ENCODE data around the gene BHLHE23.

Gene BHLHE23

DNA sequence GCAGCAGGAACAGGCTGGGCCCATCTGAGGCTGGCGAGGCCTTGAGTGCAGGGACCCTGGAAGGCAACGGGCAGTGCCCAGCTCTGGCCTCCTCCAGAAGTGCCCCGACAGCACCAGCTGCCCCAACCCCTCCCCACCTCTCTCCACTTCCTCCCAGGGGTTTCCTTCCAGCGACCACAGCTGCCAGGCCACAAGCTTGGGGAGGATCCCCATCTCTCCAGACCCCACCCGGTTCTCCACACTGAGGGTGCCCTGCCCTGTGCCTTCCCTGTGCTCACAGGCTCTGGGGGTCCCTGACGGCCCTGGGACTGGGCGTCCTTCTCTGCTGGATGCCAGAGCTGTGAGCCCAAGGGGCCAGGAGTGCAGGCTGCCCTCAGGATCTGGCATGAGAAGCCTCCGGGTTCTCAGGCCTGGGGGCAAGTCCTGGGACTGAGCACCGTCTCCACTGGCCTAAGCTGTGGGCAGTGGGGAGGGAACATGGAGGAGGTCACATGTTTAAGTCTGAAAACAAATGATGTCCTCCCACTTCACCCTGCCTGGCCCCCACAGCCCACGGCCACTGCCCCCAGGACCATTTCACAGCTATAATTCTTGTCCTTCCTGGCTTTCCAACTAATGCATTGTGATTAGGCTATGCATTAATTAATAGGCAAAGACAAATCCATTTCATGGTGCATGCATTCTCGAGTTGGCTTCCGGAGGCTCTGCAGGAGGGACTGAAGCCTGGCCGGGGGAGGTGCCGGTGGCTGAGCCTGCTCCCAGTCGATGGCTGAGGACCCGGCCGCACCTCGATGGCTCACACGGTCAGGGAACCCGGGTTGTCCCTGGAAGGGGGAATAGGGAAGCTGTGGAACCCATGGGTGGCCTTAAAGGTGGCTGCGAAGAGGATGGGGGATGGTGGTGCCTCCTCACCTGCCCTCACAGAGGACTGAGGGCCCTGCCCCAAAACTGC is 24.4 kb downstream of the BHLHE23 start:
- Histone ChIP-seq H3K27me3 (ENCODE audit: control insufficient read depth, insufficient read depth, low read length) (peaks cover 82% of the 10 kb centered on the region), H3K36me3 (ENCODE audit: insufficient read depth, low read length) (no peaks in the 10 kb centered on the region), H3K9me3 (replicated peaks; ENCODE audit: low read length) (no peaks in the 10 kb centered on the region), H3K9ac (ENCODE audit: low read depth, low read length) (no peak overlapping the region), H3K4me2 (ENCODE audit: low read length) (no peak overlapping the region), H3K4me1 (ENCODE audit: control insufficient read depth, insufficient read depth, low read length) (no peaks in the 10 kb centered on the region), H3K4me3 (ENCODE audit: low read length) (no peak overlapping the region)

DNA sequence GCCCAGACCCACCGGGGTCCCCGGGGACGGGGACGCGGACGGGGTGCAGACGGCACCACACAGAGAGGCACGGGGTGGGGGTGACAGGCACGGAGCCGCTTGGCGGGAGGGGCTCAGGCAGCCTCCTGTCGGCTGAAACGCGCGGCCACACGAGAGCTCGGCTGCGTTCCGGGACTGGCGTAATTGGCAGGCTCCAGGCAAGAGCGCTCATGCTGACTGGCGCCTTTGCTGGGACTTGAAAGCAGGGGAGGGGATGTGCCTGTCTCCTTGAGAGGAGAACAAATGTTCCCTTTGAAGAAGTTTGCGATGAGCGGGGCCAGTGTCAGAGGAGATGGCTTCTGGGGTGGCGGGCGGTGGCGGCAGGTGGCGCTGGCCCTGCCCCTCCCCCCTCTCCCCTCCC is 25.8 kb downstream of the BHLHE23 start:
- no peaks in the 10 kb centered on the region for H3K9me3 ChIP-seq (replicated peaks; ENCODE audit: low read length)
- no peak overlapping the region for H3K4me2 ChIP-seq (ENCODE audit: low read length)
- no peaks in the 10 kb centered on the region for H3K4me1 ChIP-seq (ENCODE audit: control insufficient read depth, insufficient read depth, low read length)
- H3K4me3 ChIP-seq (ENCODE audit: low read length): no peak overlapping the region
- no peaks in the 10 kb centered on the region for H3K36me3 ChIP-seq (ENCODE audit: insufficient read depth, low read length)
- H3K9ac ChIP-seq (ENCODE audit: low read depth, low read length): no peak overlapping the region
- H3K27me3 ChIP-seq (ENCODE audit: control insufficient read depth, insufficient read depth, low read length): peaks cover 75% of the 10 kb centered on the region

DNA sequence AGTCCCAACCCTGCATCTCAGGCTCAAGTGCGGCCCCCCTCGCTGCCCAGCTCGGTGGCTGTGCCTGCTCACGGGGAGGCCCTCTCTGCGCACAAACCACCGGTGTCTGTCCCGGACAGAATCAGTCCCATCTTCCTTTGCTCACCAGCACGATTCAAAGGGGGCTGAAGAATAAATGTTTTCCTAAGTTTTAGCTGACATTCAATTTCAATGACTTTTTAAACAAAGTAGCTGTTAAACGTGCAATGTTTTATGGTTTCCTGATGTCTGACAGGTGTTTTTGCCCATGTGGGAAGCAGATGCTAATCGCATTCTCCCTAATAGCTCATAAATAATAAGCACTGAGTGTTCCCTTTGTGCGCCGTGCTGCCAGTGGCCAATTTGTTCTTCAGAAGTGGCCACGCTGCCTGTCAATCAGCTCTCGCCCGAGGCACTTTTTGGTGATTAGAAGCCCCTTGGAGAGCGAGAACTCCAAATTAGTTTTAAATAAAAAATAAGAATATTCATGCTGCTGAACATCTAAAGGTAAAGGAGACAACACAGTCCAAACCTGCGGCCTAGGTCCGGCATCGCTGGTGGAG is 26.3 kb downstream of the BHLHE23 start:
- Histone ChIP-seq H3K36me3 (ENCODE audit: insufficient read depth, low read length) (no peaks in the 10 kb centered on the region), H3K27me3 (ENCODE audit: control insufficient read depth, insufficient read depth, low read length) (peaks cover 72% of the 10 kb centered on the region), H3K4me1 (ENCODE audit: control insufficient read depth, insufficient read depth, low read length) (no peaks in the 10 kb centered on the region), H3K9me3 (replicated peaks; ENCODE audit: low read length) (no peaks in the 10 kb centered on the region), H3K9ac (ENCODE audit: low read depth, low read length) (no peak overlapping the region), H3K4me3 (ENCODE audit: low read length) (no peak overlapping the region), H3K4me2 (ENCODE audit: low read length) (no peak overlapping the region)

DNA sequence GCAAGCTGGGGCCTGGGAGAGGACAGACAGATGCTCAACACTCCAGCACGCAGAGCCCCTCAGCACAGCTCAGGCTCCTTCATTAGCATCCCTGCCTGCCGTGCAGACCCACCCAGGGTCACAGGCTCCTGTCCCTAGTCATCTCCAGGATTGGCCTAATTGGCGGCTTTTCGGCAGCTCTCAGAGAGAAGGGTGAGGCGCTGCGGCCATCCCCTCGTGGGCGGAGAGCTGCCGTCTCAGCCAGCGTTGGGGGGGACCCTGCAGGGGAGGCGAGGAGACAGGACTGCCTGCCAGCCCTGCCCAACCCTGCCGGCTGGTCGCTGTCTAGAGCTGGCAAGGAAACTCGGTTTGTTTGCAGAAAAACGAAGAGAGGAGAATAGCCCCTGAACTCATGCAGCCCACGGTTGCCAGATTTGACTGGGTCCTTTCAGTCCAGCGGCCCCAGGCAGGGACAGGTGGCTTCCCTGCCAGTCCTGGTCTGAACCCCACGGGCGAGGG is 26.8 kb downstream of the BHLHE23 start:
- Histone ChIP-seq H3K36me3 (ENCODE audit: insufficient read depth, low read length) (no peaks in the 10 kb centered on the region), H3K9ac (ENCODE audit: low read depth, low read length) (no peak overlapping the region), H3K9me3 (replicated peaks; ENCODE audit: low read length) (no peaks in the 10 kb centered on the region), H3K4me3 (ENCODE audit: low read length) (no peak overlapping the region), H3K4me1 (ENCODE audit: control insufficient read depth, insufficient read depth, low read length) (no peaks in the 10 kb centered on the region), H3K4me2 (ENCODE audit: low read length) (no peak overlapping the region), H3K27me3 (ENCODE audit: control insufficient read depth, insufficient read depth, low read length) (peaks cover 73% of the 10 kb centered on the region)

DNA sequence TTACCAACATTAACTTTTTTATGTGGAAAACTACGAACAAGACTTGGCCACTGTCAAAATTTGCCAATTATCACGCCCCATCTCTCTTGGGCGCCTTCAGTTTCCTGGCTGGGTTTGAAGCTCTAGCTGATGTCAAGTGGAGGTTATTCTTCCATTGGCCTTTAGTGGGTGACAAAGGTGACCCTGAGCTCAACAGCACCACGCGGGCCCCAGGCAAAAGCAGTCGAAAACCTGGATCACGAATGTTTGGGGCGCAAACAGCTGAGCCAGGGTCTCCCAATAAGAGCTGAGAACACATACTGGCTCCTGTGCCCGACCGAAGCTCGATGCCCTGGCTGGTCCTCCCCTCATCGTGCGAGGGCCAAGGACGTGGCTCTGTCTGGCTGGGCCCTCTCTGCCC is 27.5 kb downstream of the BHLHE23 start:
- H3K9me3 ChIP-seq (replicated peaks; ENCODE audit: low read length): no peaks in the 10 kb centered on the region
- no peak overlapping the region for H3K4me2 ChIP-seq (ENCODE audit: low read length)
- H3K4me1 ChIP-seq (ENCODE audit: control insufficient read depth, insufficient read depth, low read length): no peaks in the 10 kb centered on the region
- no peak overlapping the region for H3K9ac ChIP-seq (ENCODE audit: low read depth, low read length)
- no peak overlapping the region for H3K4me3 ChIP-seq (ENCODE audit: low read length)
- H3K36me3 ChIP-seq (ENCODE audit: insufficient read depth, low read length): no peaks in the 10 kb centered on the region
- peaks cover 74% of the 10 kb centered on the region for H3K27me3 ChIP-seq (ENCODE audit: control insufficient read depth, insufficient read depth, low read length)

DNA sequence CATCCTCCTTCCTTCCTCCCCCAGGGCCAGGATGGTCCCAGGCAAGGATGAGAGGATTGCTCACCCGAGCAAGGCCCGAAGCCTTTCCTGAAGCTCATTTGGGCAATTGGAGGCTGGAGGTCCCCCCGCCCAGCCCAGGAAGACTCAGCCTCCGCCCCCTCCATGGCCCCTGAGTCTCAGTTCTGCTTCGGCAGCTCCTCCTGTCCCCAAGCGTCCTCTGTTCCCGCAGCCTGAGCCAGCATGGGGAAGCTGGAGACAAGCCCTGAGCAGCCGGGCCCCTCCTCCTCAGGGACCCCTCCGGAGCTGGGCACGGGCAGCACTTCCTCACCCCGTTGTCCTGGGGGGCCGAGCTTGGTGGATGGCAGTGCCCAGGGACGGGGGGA is 28.2 kb downstream of the BHLHE23 start:
- no peak overlapping the region for H3K4me3 ChIP-seq (ENCODE audit: low read length)
- H3K27me3 ChIP-seq (ENCODE audit: control insufficient read depth, insufficient read depth, low read length): peaks cover 73% of the 10 kb centered on the region
- H3K4me1 ChIP-seq (ENCODE audit: control insufficient read depth, insufficient read depth, low read length): no peaks in the 10 kb centered on the region

DNA sequence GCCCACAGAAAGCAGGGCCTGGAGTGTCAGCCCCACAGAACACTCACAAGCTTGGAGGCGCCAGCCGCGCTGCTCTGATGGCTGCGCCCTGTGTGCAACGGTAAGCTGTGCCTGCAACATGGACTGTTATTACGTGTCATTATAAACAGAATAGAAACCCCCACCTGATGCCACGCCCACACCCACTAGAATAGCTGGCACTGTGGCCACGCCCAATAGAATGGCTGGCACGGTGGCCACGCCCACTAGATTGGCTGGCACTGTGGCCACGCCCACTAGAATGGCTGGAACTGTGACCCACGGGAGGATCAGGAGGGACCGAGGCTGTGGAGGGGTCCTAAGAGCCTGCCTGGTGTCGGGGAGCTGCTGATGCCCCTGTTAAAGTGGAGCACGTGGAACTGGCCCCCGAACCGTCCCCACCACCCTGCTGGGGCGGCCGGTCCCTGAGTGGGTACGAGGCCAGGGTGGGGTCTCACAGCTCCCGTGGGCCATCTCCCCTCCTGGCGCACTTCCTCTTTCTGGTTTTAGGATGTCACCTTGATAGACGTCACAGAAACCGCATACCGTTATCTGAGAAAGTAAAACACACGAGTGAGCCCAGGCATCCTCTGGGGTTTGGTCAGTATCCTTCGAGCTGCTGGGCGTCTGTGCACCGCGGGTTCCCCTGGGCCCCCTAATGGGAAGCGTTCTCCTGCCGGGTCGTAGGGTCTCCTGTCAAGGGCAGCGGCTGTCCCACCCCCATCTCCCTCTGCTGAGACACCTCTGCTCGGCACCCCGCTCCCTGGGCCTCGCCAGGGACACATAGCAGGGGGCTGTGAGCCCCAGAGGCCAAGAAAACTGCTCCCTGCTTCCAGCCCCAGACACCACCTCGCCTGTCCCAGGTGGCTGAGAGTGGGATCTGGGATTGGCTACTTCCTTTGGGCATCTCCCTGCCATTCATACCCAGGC is 28.9 kb downstream of the BHLHE23 start:
- no peak overlapping the region for H3K9ac ChIP-seq (ENCODE audit: low read depth, low read length)
- peaks cover 70% of the 10 kb centered on the region for H3K27me3 ChIP-seq (ENCODE audit: control insufficient read depth, insufficient read depth, low read length)
- no peak overlapping the region for H3K4me3 ChIP-seq (ENCODE audit: low read length)
- H3K9me3 ChIP-seq (replicated peaks; ENCODE audit: low read length): no peaks in the 10 kb centered on the region
- no peak overlapping the region for H3K4me2 ChIP-seq (ENCODE audit: low read length)
- no peaks in the 10 kb centered on the region for H3K4me1 ChIP-seq (ENCODE audit: control insufficient read depth, insufficient read depth, low read length)
- no peaks in the 10 kb centered on the region for H3K36me3 ChIP-seq (ENCODE audit: insufficient read depth, low read length)

More for the DNA sequence above, 28.2 kb downstream of the BHLHE23 start:
- Histone ChIP-seq H3K4me2 (ENCODE audit: low read length) (no peak overlapping the region), H3K36me3 (ENCODE audit: insufficient read depth, low read length) (no peaks in the 10 kb centered on the region), H3K9me3 (replicated peaks; ENCODE audit: low read length) (no peaks in the 10 kb centered on the region), H3K9ac (ENCODE audit: low read depth, low read length) (no peak overlapping the region)

DNA sequence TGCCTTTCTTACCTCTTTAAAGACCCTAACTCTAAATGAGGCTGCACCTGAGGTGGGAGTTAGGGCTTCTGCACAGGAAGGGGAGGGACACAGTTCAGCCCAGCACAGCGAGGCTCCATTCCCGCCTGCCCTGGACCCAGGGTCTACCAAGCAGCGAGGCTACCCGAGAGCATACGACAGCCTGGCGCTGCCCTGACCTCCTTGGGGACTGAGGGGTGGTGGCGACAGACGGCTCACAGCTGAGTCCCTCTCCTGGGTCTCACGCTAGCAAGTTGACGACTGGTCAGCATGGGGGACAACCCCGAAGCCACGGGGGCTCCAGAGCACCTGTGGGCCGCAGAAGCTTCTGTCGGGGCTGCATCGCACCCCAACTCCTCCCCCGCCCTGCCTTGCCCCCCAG is 29.9 kb downstream of the BHLHE23 start:
- no peak overlapping the region for H3K9ac ChIP-seq (ENCODE audit: low read depth, low read length)
- H3K36me3 ChIP-seq (ENCODE audit: insufficient read depth, low read length): no peaks in the 10 kb centered on the region
- H3K4me2 ChIP-seq (ENCODE audit: low read length): no peak overlapping the region
- H3K4me3 ChIP-seq (ENCODE audit: low read length): no peak overlapping the region
- no peaks in the 10 kb centered on the region for H3K9me3 ChIP-seq (replicated peaks; ENCODE audit: low read length)
- no peaks in the 10 kb centered on the region for H3K4me1 ChIP-seq (ENCODE audit: control insufficient read depth, insufficient read depth, low read length)
- peaks cover 66% of the 10 kb centered on the region for H3K27me3 ChIP-seq (ENCODE audit: control insufficient read depth, insufficient read depth, low read length)

DNA sequence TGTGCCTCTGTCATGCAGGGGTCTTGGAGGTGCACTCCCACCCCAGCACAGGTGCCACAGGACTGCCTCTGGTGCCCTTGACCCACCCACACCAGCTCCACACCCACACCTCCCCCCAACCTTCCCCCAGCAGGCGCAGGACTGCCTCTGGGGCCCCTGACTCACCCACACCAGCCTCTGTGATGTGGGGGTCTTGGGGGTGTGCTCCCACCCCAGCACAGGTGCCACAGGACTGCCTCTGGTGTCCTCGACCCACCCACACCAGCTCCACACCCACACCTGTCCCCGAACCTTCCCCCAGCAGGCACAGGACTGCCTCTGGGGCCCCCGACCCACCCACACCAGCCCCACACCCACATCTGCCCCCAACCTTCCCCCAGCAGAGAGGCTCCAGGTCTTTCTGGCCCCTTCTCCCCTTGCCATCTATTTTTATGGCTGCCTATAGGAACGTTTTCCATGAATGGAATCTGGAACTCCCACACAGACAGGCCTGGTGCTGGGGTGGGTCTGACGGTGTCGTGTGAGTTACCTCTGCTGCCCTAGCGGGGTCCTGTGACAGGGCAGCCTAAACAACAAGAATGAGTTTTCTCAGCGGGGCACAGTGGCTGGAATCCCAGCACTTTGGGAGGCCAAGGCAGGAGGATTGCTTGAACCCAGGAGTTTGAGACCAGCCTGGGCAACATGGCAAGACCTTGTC is 30.8 kb downstream of the BHLHE23 start:
- H3K4me3 ChIP-seq (ENCODE audit: low read length): no peak overlapping the region
- no peaks in the 10 kb centered on the region for H3K9me3 ChIP-seq (replicated peaks; ENCODE audit: low read length)
- no peak overlapping the region for H3K9ac ChIP-seq (ENCODE audit: low read depth, low read length)
- H3K36me3 ChIP-seq (ENCODE audit: insufficient read depth, low read length): no peaks in the 10 kb centered on the region
- no peak overlapping the region for H3K4me2 ChIP-seq (ENCODE audit: low read length)
- peaks cover 59% of the 10 kb centered on the region for H3K27me3 ChIP-seq (ENCODE audit: control insufficient read depth, insufficient read depth, low read length)
- no peaks in the 10 kb centered on the region for H3K4me1 ChIP-seq (ENCODE audit: control insufficient read depth, insufficient read depth, low read length)

DNA sequence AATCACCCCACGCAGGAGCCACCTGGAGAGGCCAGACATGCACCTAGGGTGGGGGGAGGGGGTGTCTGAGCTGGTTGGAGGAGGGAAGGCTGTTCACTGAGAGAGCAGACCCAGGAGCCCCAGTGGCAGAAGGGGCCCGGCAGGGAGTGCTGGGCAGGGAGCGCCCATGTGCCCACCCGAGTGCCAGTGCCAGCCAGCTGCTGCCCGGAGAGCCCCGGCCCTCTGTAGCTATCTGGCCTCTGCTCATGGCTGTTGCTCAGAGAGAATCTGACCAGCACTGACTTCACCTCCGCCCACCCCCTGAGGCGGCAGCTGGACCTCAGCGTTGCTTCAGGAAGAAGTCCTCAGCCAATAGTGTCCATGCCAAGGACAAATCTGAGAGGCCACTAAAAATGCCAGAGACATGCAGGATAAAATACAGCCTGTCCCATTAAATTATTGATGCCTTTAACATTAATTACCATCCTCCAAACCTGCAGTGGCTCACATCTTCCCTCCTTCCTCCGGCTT is 31.5 kb downstream of the BHLHE23 start:
- Histone ChIP-seq H3K4me2 (ENCODE audit: low read length) (no peak overlapping the region), H3K36me3 (ENCODE audit: insufficient read depth, low read length) (no peaks in the 10 kb centered on the region), H3K9me3 (replicated peaks; ENCODE audit: low read length) (no peaks in the 10 kb centered on the region), H3K4me1 (ENCODE audit: control insufficient read depth, insufficient read depth, low read length) (no peaks in the 10 kb centered on the region), H3K4me3 (ENCODE audit: low read length) (no peak overlapping the region), H3K27me3 (ENCODE audit: control insufficient read depth, insufficient read depth, low read length) (peaks cover 56% of the 10 kb centered on the region), H3K9ac (ENCODE audit: low read depth, low read length) (no peak overlapping the region)

Measured in skeletal muscle satellite cell (primary cell).